Stimulated activated CD4-positive, alpha-beta T cell treated with anti-CD3 and anti-CD28 coated beads, TNF-alpha, amount 100 ng/mL, for 4 hours (primary cell): Measurements from ENCODE around the gene STK17A.
"Not testable (repeated sequence)": the region's sequence is repeated elsewhere in the genome, so short reads cannot be mapped to it uniquely, and the experiment has no call there.

Source experiments
- DNase-seq, 3 experiments: peaks; one replicate each; pipeline ENCODE4 v3.0.0-alpha.2; 2020; ENCODE audit warnings: low read depth in 3 of 3

Gene STK17A

GRCh38 chr7:43658718-43659548 is 76.0 kb downstream of the STK17A start:
- peak in 1 of 3 experiments; percentile 22 for DNase-seq

GRCh38 chr7:43659549-43659896 is 76.6 kb downstream of the STK17A start:
- DNase-seq = no peak

- no peak for DNase-seq
Observed at GRCh38 chr7:43660141-43660540, 77.2 kb downstream of the STK17A start.

GRCh38 chr7:43664681-43665080 is 81.8 kb downstream of the STK17A start:
- no peak for DNase-seq

GRCh38 chr7:43666938-43667337 is 84.0 kb downstream of the STK17A start:
- DNase-seq = no peak

- DNase-seq = no peak
Observed at GRCh38 chr7:43668035-43668434, 85.1 kb downstream of the STK17A start.

GRCh38 chr7:43669286-43670081 is 86.6 kb downstream of the STK17A start:
- DNase-seq = peak; percentile 14 to 61 (median 56)

GRCh38 chr7:43671521-43671920 is 88.6 kb downstream of the STK17A start:
- DNase-seq = no peak

GRCh38 chr7:43673243-43673976 is 90.5 kb downstream of the STK17A start:
- not testable (repeated sequence) for DNase-seq

GRCh38 chr7:43674559-43675436 is 91.9 kb downstream of the STK17A start:
- no peak for DNase-seq
